ENCODE measurements around the gene C2orf49.
A peak's percentile ranks its signal among the peaks of the same experiment; 100 is the strongest.

- TF ChIP-seq YY1 (IDR thresholded peaks at IDR 0.05; ENCODE audit: extremely low read depth, insufficient replicate concordance, low read depth, low read length), result peak; percentile 12
- TF ChIP-seq, protein P1, sequence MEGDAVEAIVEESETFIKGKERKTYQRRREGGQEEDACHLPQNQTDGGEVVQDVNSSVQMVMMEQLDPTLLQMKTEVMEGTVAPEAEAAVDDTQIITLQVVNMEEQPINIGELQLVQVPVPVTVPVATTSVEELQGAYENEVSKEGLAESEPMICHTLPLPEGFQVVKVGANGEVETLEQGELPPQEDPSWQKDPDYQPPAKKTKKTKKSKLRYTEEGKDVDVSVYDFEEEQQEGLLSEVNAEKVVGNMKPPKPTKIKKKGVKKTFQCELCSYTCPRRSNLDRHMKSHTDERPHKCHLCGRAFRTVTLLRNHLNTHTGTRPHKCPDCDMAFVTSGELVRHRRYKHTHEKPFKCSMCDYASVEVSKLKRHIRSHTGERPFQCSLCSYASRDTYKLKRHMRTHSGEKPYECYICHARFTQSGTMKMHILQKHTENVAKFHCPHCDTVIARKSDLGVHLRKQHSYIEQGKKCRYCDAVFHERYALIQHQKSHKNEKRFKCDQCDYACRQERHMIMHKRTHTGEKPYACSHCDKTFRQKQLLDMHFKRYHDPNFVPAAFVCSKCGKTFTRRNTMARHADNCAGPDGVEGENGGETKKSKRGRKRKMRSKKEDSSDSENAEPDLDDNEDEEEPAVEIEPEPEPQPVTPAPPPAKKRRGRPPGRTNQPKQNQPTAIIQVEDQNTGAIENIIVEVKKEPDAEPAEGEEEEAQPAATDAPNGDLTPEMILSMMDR (IDR thresholded peaks at IDR 0.05 in 2 of 3, conservative IDR thresholded peaks at IDR 0.05 in 1 of 3; ENCODE audit: borderline replicate concordance in 1 of 3, insufficient read depth in 1 of 3, low read depth in 2 of 3, low read length in 2 of 3), result peak; percentile 79 to 80 (median 80)
- no peak for TF ChIP-seq JUND (IDR thresholded peaks at IDR 0.05)
- no peak for TF ChIP-seq SP1 (IDR thresholded peaks at IDR 0.05; ENCODE audit: low read depth)
- TF ChIP-seq TCF7L2 (IDR thresholded peaks at IDR 0.05; ENCODE audit: borderline replicate concordance, extremely low read depth, insufficient read depth, insufficient read length), result no peak
- TF ChIP-seq ZBTB33 (IDR thresholded peaks at IDR 0.05; ENCODE audit: extremely low read depth, insufficient replicate concordance, low read length), result no peak
- no peak for TF ChIP-seq POLR2A (IDR thresholded peaks at IDR 0.05; ENCODE audit: borderline replicate concordance, extremely low read depth, insufficient read depth, insufficient read length)
- no peak for TF ChIP-seq SRF (IDR thresholded peaks at IDR 0.05; ENCODE audit: low read depth)
- TF ChIP-seq, protein P2, sequence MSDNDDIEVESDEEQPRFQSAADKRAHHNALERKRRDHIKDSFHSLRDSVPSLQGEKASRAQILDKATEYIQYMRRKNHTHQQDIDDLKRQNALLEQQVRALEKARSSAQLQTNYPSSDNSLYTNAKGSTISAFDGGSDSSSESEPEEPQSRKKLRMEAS (IDR thresholded peaks at IDR 0.05), result no peak; the same call in 1 of the 2 replicates
- TF ChIP-seq, protein P3, sequence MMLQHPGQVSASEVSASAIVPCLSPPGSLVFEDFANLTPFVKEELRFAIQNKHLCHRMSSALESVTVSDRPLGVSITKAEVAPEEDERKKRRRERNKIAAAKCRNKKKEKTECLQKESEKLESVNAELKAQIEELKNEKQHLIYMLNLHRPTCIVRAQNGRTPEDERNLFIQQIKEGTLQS (IDR thresholded peaks at IDR 0.05), result no peak
- no peak for TF ChIP-seq REST (IDR thresholded peaks at IDR 0.05; ENCODE audit: low read depth)
- no peak for TF ChIP-seq EZH2 (IDR thresholded peaks at IDR 0.05)
- no peak for TF ChIP-seq CEBPB (IDR thresholded peaks at IDR 0.05; ENCODE audit: low read depth)
Observed at GRCh38 chr2:105369777-105370690, 32.7 kb downstream of the C2orf49 start.
